Sigmoid colon (tissue), 7 donors: ENCODE data around the gene FANCB. TPM values are rescaled to one million over a fixed set of nuclear protein-coding genes. Genes with fewer than 3 reads are reported as not detected.

ENCODE experiments used
- DNase-seq: peaks from one replicate; pipeline ENCODE4 v3.0.0-alpha.2; 2019
- H3K27ac ChIP-seq, 4 donors: fragments of 200-600 bp; sonication (generic); one replicate each; pipeline ENCODE4 v1.5.1; 2016 to 2019; ENCODE audit warnings: mild to moderate bottlenecking in 1 of 4
- H3K27me3 ChIP-seq, 3 donors: fragments of 200-600 bp; sonication (generic); one replicate each; pipeline ENCODE4 v1.5.1; 2019; ENCODE audit warnings: mild to moderate bottlenecking in 1 of 3
- H3K36me3 ChIP-seq, 4 donors: fragments of 200-600 bp; sonication (generic); one replicate each; pipeline ENCODE4 v1.5.1; 2016 to 2019
- H3K4me1 ChIP-seq, 4 donors: fragments of 200-600 bp; sonication (generic); one replicate each; pipeline ENCODE4 v1.5.1; 2017 to 2019
- H3K4me3 ChIP-seq, 4 donors: fragments of 200-600 bp; sonication (generic); one replicate each; pipeline ENCODE4 v1.5.1; 2017 to 2019; ENCODE audit warnings: mild to moderate bottlenecking in 2 of 4, moderate library complexity in 1 of 4
- H3K9me3 ChIP-seq, 4 donors: fragments of 200-600 bp in 3 of 4; sonication (generic) in 3 of 4; one replicate each; pipeline versions ENCODE4 v1.5.1 to v1.6.1; 2013 to 2019
- CTCF ChIP-seq, 4 experiments: fragments of 450-650 bp in 3 of 4; fragments of 200-600 bp in 1 of 4; IDR thresholded peaks; one replicate each; pipeline ENCODE4 v1.5.1; 2016 to 2019; ENCODE audit warnings: antibody characterized with exemption in 4 of 4, mild to moderate bottlenecking in 3 of 4, moderate library complexity in 2 of 4
- EP300 ChIP-seq, 4 donors: sonication (generic); formaldehyde crosslinking; IDR thresholded peaks; one replicate each; pipeline ENCODE4 v1.6.1; 2017; ENCODE audit warnings: antibody characterized with exemption in 4 of 4
- POLR2A ChIP-seq, 2 donors: fragments of 450-650 bp; IDR thresholded peaks; one replicate each; pipeline ENCODE4 v1.6.1; 2016; ENCODE audit warnings: antibody characterized with exemption in 2 of 2, mild to moderate bottlenecking in 2 of 2, moderate library complexity in 2 of 2
- POLR2AphosphoS5 ChIP-seq, 4 donors: sonication (generic); formaldehyde crosslinking; IDR thresholded peaks; one replicate each; pipeline ENCODE4 v1.6.1; 2017; ENCODE audit warnings: antibody characterized with exemption in 4 of 4
- WGBS, 2 donors: extraction: QIAGEN DNeasy Blood & Tissue Kit; methylation state at CpG; one replicate each; pipeline ENCODE4 v1.1.7; 2013; 5-methylcytosine and 5-hydroxymethylcytosine counted together
- intact Hi-C: fragments of 100-400 bp; cut with DNase I; formaldehyde crosslinking; loops from one replicate; pipeline ENCODE4 v1.15.1; 2023
- polyA plus RNA-seq, 3 donors: library from polyadenylated mRNA; stranded (reverse); fragments of 200-250 nt; gene quantifications; one replicate each; pipeline ENCODE4 v1.2.3, GENCODE V29; 2013
- total RNA-seq, 4 donors: library from RNA; depleted of rRNA; stranded (reverse); fragments of >200 nt; gene quantifications; one replicate each; pipeline ENCODE4 v1.1.0, GENCODE V29; 2016
- donor health status: healthy with polysubstance abuse.
- donor health status: Bipolar disorder and iron deficiency.
- donor health status: healthy.

The FANCB gene
- total and polyA plus RNA-seq, 7 donors: under 0.01 to 4.4 (median 1.4) TPM

- Histone ChIP-seq H3K27me3 (no peaks in the 10 kb centered on the region), H3K27ac (no peak overlapping the region), H3K4me1 (no peaks in the 10 kb centered on the region), H3K9me3 (no peaks in the 10 kb centered on the region), H3K4me3 (no peak overlapping the region), H3K36me3 (no peaks in the 10 kb centered on the region)
- WGBS, 2 donors: 83 to 89% methylated on average over 3 of the region's 3 CpGs
- TF ChIP-seq CTCF (IDR thresholded peaks at IDR 0.05) (no peak), EP300 (IDR thresholded peaks at IDR 0.05) (no peak), POLR2A (IDR thresholded peaks at IDR 0.05) (no peak), POLR2AphosphoS5 (IDR thresholded peaks at IDR 0.05) (no peak)
- intact Hi-C loops: no loop called here
- DNase-seq: no peak
Observed at GRCh38 chrX:14798805-14799397, 74.0 kb downstream of the FANCB start.

Other genes starting within 250 kb of the FANCB start
- gene MOSPD2, start 352 bp upstream of the FANCB start, total RNA-seq: 10 to 100 TPM; 14.3 to 22.1 (median 20.4) TPM
- gene MOSPD2, start 352 bp upstream of the FANCB start, polyA plus RNA-seq: 1 to 10 TPM; 3.0 to 6.9 (median 4.3) TPM